Effector memory CD4-positive, alpha-beta T cell (primary cell): ENCODE data around the gene CNIH3.

Source experiments
- DNase-seq, 3 donors: peaks; one replicate each; pipeline ENCODE4 v3.0.0-alpha.2; 2020
- H3K27ac ChIP-seq: 2 replicates; pipeline ENCODE4 v1.7.0; 2013; ENCODE audit warnings: mild to moderate bottlenecking, low read length, moderate library complexity; ENCODE audit not compliant: insufficient read depth, poor library complexity, severe bottlenecking
- H3K27me3 ChIP-seq: replicated peaks from 2 replicates; pipeline ENCODE4 v1.7.0; 2013; ENCODE audit warnings: mild to moderate bottlenecking, low read length; ENCODE audit not compliant: insufficient read depth, control insufficient read depth, poor library complexity, severe bottlenecking
- H3K36me3 ChIP-seq: 2 replicates; pipeline ENCODE4 v1.7.0; 2013; ENCODE audit warnings: mild to moderate bottlenecking, low read length, moderate library complexity; ENCODE audit not compliant: control insufficient read depth, insufficient read depth
- H3K4me1 ChIP-seq: 2 replicates; pipeline ENCODE4 v1.7.0; 2013; ENCODE audit warnings: low read length, mild to moderate bottlenecking; ENCODE audit not compliant: control insufficient read depth, insufficient read depth, poor library complexity, severe bottlenecking
- H3K4me3 ChIP-seq: 2 replicates; pipeline ENCODE4 v1.7.0; 2013; ENCODE audit warnings: low read length, low read depth, mild to moderate bottlenecking; ENCODE audit not compliant: insufficient read depth, poor library complexity, severe bottlenecking
- H3K9me3 ChIP-seq: 2 replicates; pipeline ENCODE4 v1.7.0; 2013; ENCODE audit warnings: mild to moderate bottlenecking, low read length, moderate library complexity; ENCODE audit not compliant: control insufficient read depth

Gene CNIH3

GRCh38 chr1:224769452-224770335 lies 153.6 kb downstream of the CNIH3 start:
- no peak overlapping the region for H3K4me3 ChIP-seq
- H3K27ac ChIP-seq = no peak overlapping the region
- H3K27me3 ChIP-seq = no peaks in the 10 kb centered on the region
- H3K4me1 ChIP-seq = no peaks in the 10 kb centered on the region
- no peaks in the 10 kb centered on the region for H3K9me3 ChIP-seq
- H3K36me3 ChIP-seq = no peaks in the 10 kb centered on the region
- DNase-seq = no peak

- no peak for DNase-seq
- Histone ChIP-seq H3K4me1 (no peaks in the 10 kb centered on the region), H3K4me3 (no peak overlapping the region), H3K27ac (no peak overlapping the region), H3K27me3 (no peaks in the 10 kb centered on the region), H3K36me3 (no peaks in the 10 kb centered on the region), H3K9me3 (no peaks in the 10 kb centered on the region)
Measured at GRCh38 chr1:224770336-224770693, 154.2 kb downstream of the CNIH3 start.

- Histone ChIP-seq H3K36me3 (no peaks in the 10 kb centered on the region), H3K9me3 (no peaks in the 10 kb centered on the region), H3K27ac (no peak overlapping the region), H3K4me1 (no peaks in the 10 kb centered on the region), H3K4me3 (no peak overlapping the region), H3K27me3 (no peaks in the 10 kb centered on the region)
- DNase-seq = no peak
Measured at GRCh38 chr1:224773646-224774045, 157.5 kb downstream of the CNIH3 start.

- Histone ChIP-seq H3K4me1 (no peaks in the 10 kb centered on the region), H3K36me3 (no peaks in the 10 kb centered on the region), H3K27ac (no peak overlapping the region), H3K4me3 (no peak overlapping the region), H3K9me3 (no peaks in the 10 kb centered on the region), H3K27me3 (no peaks in the 10 kb centered on the region)
- DNase-seq = no peak
Measured at GRCh38 chr1:224774378-224774777, 158.3 kb downstream of the CNIH3 start.

GRCh38 chr1:224777180-224777579 lies 161.1 kb downstream of the CNIH3 start:
- Histone ChIP-seq H3K27ac (no peak overlapping the region), H3K36me3 (no peaks in the 10 kb centered on the region), H3K27me3 (no peaks in the 10 kb centered on the region), H3K9me3 (no peaks in the 10 kb centered on the region), H3K4me1 (no peaks in the 10 kb centered on the region), H3K4me3 (no peak overlapping the region)
- no peak for DNase-seq

- no peak overlapping the region for H3K27ac ChIP-seq
- no peaks in the 10 kb centered on the region for H3K4me1 ChIP-seq
- no peaks in the 10 kb centered on the region for H3K9me3 ChIP-seq
- no peaks in the 10 kb centered on the region for H3K27me3 ChIP-seq
- no peak for DNase-seq
- no peak overlapping the region for H3K4me3 ChIP-seq
- H3K36me3 ChIP-seq = no peaks in the 10 kb centered on the region
Measured at GRCh38 chr1:224779536-224779935, 163.4 kb downstream of the CNIH3 start.

- no peaks in the 10 kb centered on the region for H3K4me1 ChIP-seq
- no peaks in the 10 kb centered on the region for H3K9me3 ChIP-seq
- no peak overlapping the region for H3K27ac ChIP-seq
- H3K4me3 ChIP-seq = no peak overlapping the region
- DNase-seq = no peak
- no peaks in the 10 kb centered on the region for H3K36me3 ChIP-seq
- no peaks in the 10 kb centered on the region for H3K27me3 ChIP-seq
Measured at GRCh38 chr1:224780736-224781135, 164.6 kb downstream of the CNIH3 start.

- no peak overlapping the region for H3K27ac ChIP-seq
- DNase-seq = no peak
Measured at GRCh38 chr1:224781800-224782199, 165.7 kb downstream of the CNIH3 start.

GRCh38 chr1:224782281-224783000 lies 166.3 kb downstream of the CNIH3 start:
- Histone ChIP-seq H3K36me3 (no peaks in the 10 kb centered on the region), H3K9me3 (no peaks in the 10 kb centered on the region), H3K27ac (no peak overlapping the region), H3K4me1 (no peaks in the 10 kb centered on the region), H3K4me3 (no peak overlapping the region), H3K27me3 (no peaks in the 10 kb centered on the region)
- no peak for DNase-seq

More at GRCh38 chr1:224781800-224782199, 165.7 kb downstream of the CNIH3 start:
- Histone ChIP-seq H3K9me3 (no peaks in the 10 kb centered on the region), H3K36me3 (no peaks in the 10 kb centered on the region), H3K4me3 (no peak overlapping the region), H3K27me3 (no peaks in the 10 kb centered on the region), H3K4me1 (no peaks in the 10 kb centered on the region)

- Histone ChIP-seq H3K4me3 (no peak overlapping the region), H3K27me3 (no peaks in the 10 kb centered on the region), H3K27ac (no peak overlapping the region), H3K9me3 (no peaks in the 10 kb centered on the region), H3K4me1 (no peaks in the 10 kb centered on the region), H3K36me3 (no peaks in the 10 kb centered on the region)
- no peak for DNase-seq
Measured at GRCh38 chr1:224783006-224783651, 167.0 kb downstream of the CNIH3 start.
